HepG2 (cell line): ENCODE results near the gene C17orf75. TPM values are rescaled to one million over a fixed set of nuclear protein-coding genes. Genes with fewer than 3 reads are reported as not detected.

Experiments
- ATAC-seq: fragments of 200-7000 bp; cut with Tn5 transposase; 3 replicates; pipeline ENCODE4 v1.9.1; 2020; ENCODE audit warnings: mild to moderate bottlenecking, moderate library complexity
- BruUV-seq: library from RNA; stranded (reverse); fragments of 400-500 nt; replicated peaks from 2 replicates; lab custom pipeline; 2021; lab: Mats Ljungman, UMichigan
- CTCF ChIA-PET: fragments of 300-600 bp; formaldehyde crosslinking; extraction: SDS; loops from one replicate; lab custom pipeline; 2021; ENCODE audit warnings: low total read pairs, inconsistent platforms, low intra/inter-chr PET ratio; lab: Yijun Ruan, JAX
- POLR2A ChIA-PET: fragments of 350-600 bp; sonication (Branson Sonifier 250); formaldehyde crosslinking; loops from one replicate; lab custom pipeline; 2020; ENCODE audit warnings: antibody characterized with exemption, inconsistent platforms; lab: Yijun Ruan, JAX
- DNase-seq: peaks from one replicate; pipeline ENCODE4 v3.0.0-alpha.2; 2015; ENCODE audit warnings: low spot score
- FAIRE-seq: peaks from 3 replicates; lab custom pipeline; 2011; peaks lifted over from hg19 to GRCh38; lab: Jason Lieb, UNC
- H2AFZ ChIP-seq: one replicate; pipeline ENCODE4 v1.6.1; 2011; ENCODE audit warnings: low read length, inconsistent platforms
- H3K27ac ChIP-seq: fragments of 300-600 bp; 3 replicates; pipeline ENCODE4 v1.8.0; 2011; ENCODE audit warnings: mixed run types, mild to moderate bottlenecking, mixed read lengths, low read length, inconsistent platforms; ENCODE audit not compliant: insufficient read depth; ENCODE audit errors: extremely low read length
- H3K27me3 ChIP-seq, 2 experiments: fragments of 200-600 bp in 1 of 2; 2 replicates in 1 of 2; 3 replicates in 1 of 2; pipeline versions ENCODE4 v1.6.0 to v1.8.0; 2011; ENCODE audit warnings: low read length in 2 of 2, mild to moderate bottlenecking in 2 of 2, moderate library complexity in 2 of 2, inconsistent platforms in 1 of 2; ENCODE audit not compliant: insufficient read depth in 2 of 2, control insufficient read depth in 1 of 2
- H3K36me3 ChIP-seq, 2 experiments: fragments of 200-600 bp in 1 of 2; replicated peaks in 1 of 2; 2 replicates in 1 of 2; 3 replicates in 1 of 2; pipeline versions ENCODE4 v1.5.1 to v1.8.0; 2011; ENCODE audit warnings: low read length in 2 of 2, inconsistent platforms in 1 of 2; ENCODE audit not compliant: insufficient read depth in 2 of 2, control insufficient read depth in 1 of 2
- H3K4me1 ChIP-seq: 2 replicates; pipeline ENCODE4 v1.5.1; 2012; ENCODE audit warnings: low read length, inconsistent platforms; ENCODE audit not compliant: insufficient read depth
- H3K4me2 ChIP-seq: 2 replicates; pipeline ENCODE4 v1.6.0; 2011; ENCODE audit warnings: low read depth, low read length, inconsistent platforms
- H3K4me3 ChIP-seq, 3 experiments: fragments of 200-600 bp in 1 of 3; sonication (generic), shearing (Covaris generic) in 1 of 3; replicated peaks in 1 of 3; 2 replicates each; pipeline ENCODE4 v1.5.1; 2011 to 2016; ENCODE audit warnings: low read length in 3 of 3, inconsistent platforms in 2 of 3, low read depth in 2 of 3, mild to moderate bottlenecking in 2 of 3, control low read depth in 1 of 3, mixed read lengths in 1 of 3; ENCODE audit not compliant: insufficient read depth in 1 of 3
- H3K79me2 ChIP-seq: one replicate; pipeline ENCODE4 v1.6.1; 2011; ENCODE audit warnings: low read length, inconsistent platforms; ENCODE audit not compliant: insufficient read depth
- H3K9ac ChIP-seq: 2 replicates; pipeline ENCODE4 v1.6.0; 2011; ENCODE audit warnings: mild to moderate bottlenecking, low read depth, low read length, inconsistent platforms; ENCODE audit not compliant: insufficient read depth
- H3K9me3 ChIP-seq: 2 replicates; pipeline ENCODE4 v1.5.1; 2012; ENCODE audit warnings: mild to moderate bottlenecking, low read length
- H4K20me1 ChIP-seq: 2 replicates; pipeline ENCODE4 v1.6.0; 2011; ENCODE audit warnings: inconsistent platforms, mild to moderate bottlenecking, low read length, moderate library complexity; ENCODE audit not compliant: insufficient read depth
- ATF7 ChIP-seq, 2 experiments: fragments of 450-650 bp in 1 of 2; sonication (generic) in 1 of 2; formaldehyde crosslinking in 1 of 2; IDR thresholded peaks; 2 replicates each; pipeline versions ENCODE4 v1.4.0 to v1.6.1; 2016 to 2020; ENCODE audit warnings: antibody characterized with exemption in 1 of 2, mild to moderate bottlenecking in 1 of 2, missing genetic modification reagents in 1 of 2
- CEBPB ChIP-seq: IDR thresholded peaks from 2 replicates; pipeline ENCODE4 v1.6.1; 2011; ENCODE audit warnings: low read depth, low read length, improper control_type of control experiment, borderline replicate concordance
- FOXK2 ChIP-seq: fragments of 450-650 bp; IDR thresholded peaks from 2 replicates; pipeline ENCODE4 v1.6.1; 2016
- MIXL1 ChIP-seq: IDR thresholded peaks from 2 replicates; pipeline ENCODE4 v1.6.1; 2016
- RBFOX2 ChIP-seq: fragments of 200-400 bp; formaldehyde crosslinking; IDR thresholded peaks from 2 replicates; pipeline ENCODE4 v1.6.1; 2017; ENCODE audit warnings: low read depth, mild to moderate bottlenecking, low read length
- RBM22 ChIP-seq: fragments of 200-400 bp; formaldehyde crosslinking; optimal IDR thresholded peaks from 2 replicates; pipeline ENCODE3; 2017; ENCODE audit warnings: mild to moderate bottlenecking, low read length, moderate library complexity
- ZNF768 ChIP-seq: sonication (generic); formaldehyde crosslinking; IDR thresholded peaks from 2 replicates; pipeline ENCODE4 v1.4.0; 2020; ENCODE audit warnings: missing genetic modification reagents
- WGBS: methylation state at CpG from one replicate; pipeline ENCODE4 v1.1.6; 2017; ENCODE audit warnings: low lambda C conversion rate; 5-methylcytosine and 5-hydroxymethylcytosine counted together
- in situ Hi-C: cut with HindIII; loops from 2 replicates; pipeline ENCODE4 v1.10.0; 2017; ENCODE audit warnings: low pct_unique_long_range_greater_than_20kb; ENCODE audit not compliant: extremely low pct_ligation_motif_present
- intact Hi-C: fragments of 100-400 bp; cut with micrococcal nuclease; formaldehyde crosslinking; loops from one replicate; pipeline ENCODE4 v1.10.0; 2022; ENCODE audit not compliant: unreplicated experiment
- polyA plus RNA-seq, 8 experiments: library from polyadenylated mRNA; depleted of rRNA in 3 of 8; stranded (reverse) in 7 of 8; unstranded in 1 of 8; fragments of >200 nt; fragmentation: Illumina TruSeq in 4 of 8; extraction: Trizol in 4 of 8; gene quantifications; 2 replicates each; pipeline versions ENCODE4 v1.2.1 to v1.2.3, GENCODE V29; 2011 to 2016; ENCODE audit warnings: low read depth in 4 of 8, missing spikeins in 1 of 8, mixed read lengths in 1 of 8; ENCODE audit not compliant: insufficient read depth in 1 of 8
- total RNA-seq, 5 experiments: library from RNA; depleted of rRNA; stranded (reverse); fragments of >200 nt; fragmentation: Illumina TruSeq; extraction: Trizol; gene quantifications; 2 replicates each; pipeline ENCODE4 v1.2.3, GENCODE V29; 2016; ENCODE audit warnings: low read depth in 1 of 5

C17orf75 gene
- total and polyA plus RNA-seq, 2 of the 13 experiments (the other 11 are each of a cell fraction or from before 2014, with no cell fraction given) = 16.2 to 33.0 TPM

GRCh38 chr17:32370426-32370825 lies 28.5 kb upstream of the C17orf75 start:
- H3K4me1 ChIP-seq = no peaks in the 10 kb centered on the region
- H3K36me3 ChIP-seq = peaks cover 18 to 88% of the 10 kb centered on the region in 2 experiments
- intact Hi-C loops = no loop called here
- no peak for DNase-seq
- no peak overlapping the region for H3K27ac ChIP-seq
- no peak for FAIRE-seq
- H3K9ac ChIP-seq = no peak overlapping the region
- H3K9me3 ChIP-seq = no peaks in the 10 kb centered on the region
- H2AFZ ChIP-seq = no peak overlapping the region
- BruUV-seq = no TSS peak
- ChIA-PET POLR2A (interaction anchor here (1.5 kb wide), 1 partner anchor 19 kb away, joined by 4 read pairs; no protein-coding TSS in a partner anchor), CTCF (no interaction called here)
- WGBS = 97% methylated on average over 1 of the region's 1 CpG
- no peaks in the 10 kb centered on the region for H3K27me3 ChIP-seq
- H4K20me1 ChIP-seq = peaks cover 16% of the 10 kb centered on the region
- peaks cover 15% of the 10 kb centered on the region for H3K79me2 ChIP-seq
- H3K4me3 ChIP-seq = no peak overlapping the region
- H3K4me2 ChIP-seq = no peak overlapping the region
- no peak for ATAC-seq
- in situ Hi-C loops = no loop called here
- TF ChIP-seq RBM22 (peak; percentile 45), FOXK2 (no peak), ZNF768 (CRISPR knock-in tag) (no peak)

- Histone ChIP-seq H3K4me1 (peaks cover 8% of the 10 kb centered on the region), H3K27me3 (no peaks in the 10 kb centered on the region), H3K36me3 (peaks cover 31 to 86% of the 10 kb centered on the region in 2 experiments), H3K9ac (no peak overlapping the region), H3K27ac (no peak overlapping the region), H2AFZ (no peak overlapping the region), H3K9me3 (no peaks in the 10 kb centered on the region), H3K4me3 (no peak overlapping the region), H3K4me2 (no peak overlapping the region), H3K79me2 (peaks cover 50% of the 10 kb centered on the region), H4K20me1 (peaks cover 37% of the 10 kb centered on the region)
- 97% methylated on average over 1 of the region's 1 CpG for WGBS
- DNase-seq = no peak
- TF ChIP-seq CEBPB (peak; percentile 47; the same call in 1 of the 2 replicates), ATF7 (IDR thresholded peaks at IDR 0.05) (0 out of 2 replicates have a peak, but pooled peaks have one; percentile 30), ATF7 (CRISPR knock-in tag; IDR thresholded peaks at IDR 0.05) (no peak), MIXL1 (CRISPR knock-in tag) (no peak), RBFOX2 (0 out of 2 replicates have a peak, but pooled peaks have one; percentile 24)
- intact Hi-C loops (no loop called here), in situ Hi-C loops (no loop called here)
- ChIA-PET POLR2A (no interaction called here), CTCF (no interaction called here)
- FAIRE-seq = no peak
- BruUV-seq = no TSS peak
- ATAC-seq = no peak
Observed at GRCh38 chr17:32361270-32361669, 19.3 kb upstream of the C17orf75 start.
